NCI-H128 (cell line): ENCODE data around the gene STK38L.
"Not testable (repeated sequence)": the region's sequence is repeated elsewhere in the genome, so short reads cannot be mapped to it uniquely, and the experiment has no call there.

Experiments used
- DNase-seq: peaks from one replicate; lab custom pipeline; 2025; ENCODE audit not compliant: unreplicated experiment; lab: John Stamatoyannopoulos, UW

The STK38L gene

GRCh38 chr12:27226407-27226929 lies 17.6 kb upstream of the STK38L start:
- no peak for DNase-seq

GRCh38 chr12:27229367-27229766 lies 14.7 kb upstream of the STK38L start:
- DNase-seq = no peak

- DNase-seq = not testable (repeated sequence)
Observed at GRCh38 chr12:27231374-27231773, 12.7 kb upstream of the STK38L start.

GRCh38 chr12:27233814-27234213 lies 10.3 kb upstream of the STK38L start:
- DNase-seq = no peak

- no peak for DNase-seq
Observed at GRCh38 chr12:27236498-27236897, 7.6 kb upstream of the STK38L start.

GRCh38 chr12:27237790-27238771 lies 6.0 kb upstream of the STK38L start:
- DNase-seq = no peak

- DNase-seq = no peak
Observed at GRCh38 chr12:27243006-27243405, 1.1 kb upstream of the STK38L start.

- DNase-seq = no peak
Observed at GRCh38 chr12:27244689-27245488, 803 bp downstream of the STK38L start.

- DNase-seq = no peak
Observed at GRCh38 chr12:27246141-27246540, 2.1 kb downstream of the STK38L start.

- DNase-seq = no peak
Observed at GRCh38 chr12:27246774-27247173, 2.7 kb downstream of the STK38L start.

- no peak for DNase-seq
Observed at GRCh38 chr12:27252934-27253333, 8.8 kb downstream of the STK38L start.

GRCh38 chr12:27253347-27253746 lies 9.3 kb downstream of the STK38L start:
- DNase-seq = no peak

- DNase-seq = no peak
Observed at GRCh38 chr12:27255806-27256205, 11.7 kb downstream of the STK38L start.

GRCh38 chr12:27257104-27257843 lies 13.2 kb downstream of the STK38L start:
- no peak for DNase-seq

GRCh38 chr12:27260746-27261145 lies 16.7 kb downstream of the STK38L start:
- no peak for DNase-seq

- no peak for DNase-seq
Observed at GRCh38 chr12:27261866-27262265, 17.8 kb downstream of the STK38L start.

- DNase-seq = no peak
Observed at GRCh38 chr12:27270148-27270547, 26.1 kb downstream of the STK38L start.

- DNase-seq = no peak
Observed at GRCh38 chr12:27271206-27271605, 27.1 kb downstream of the STK38L start.

GRCh38 chr12:27272373-27273028 lies 28.4 kb downstream of the STK38L start:
- DNase-seq = peak; percentile 19

GRCh38 chr12:27273114-27273513 lies 29.0 kb downstream of the STK38L start:
- DNase-seq = no peak
